GM12878 (cell line): Measurements from ENCODE around the gene CTSH.

ENCODE experiments used
- CBFB ChIP-seq: IDR thresholded peaks from 2 replicates; pipeline ENCODE4 v1.6.1; 2016; ENCODE audit warnings: antibody characterized with exemption, low read depth
- FOXM1 ChIP-seq: IDR thresholded peaks from 2 replicates; pipeline ENCODE4 v1.6.1; 2012; ENCODE audit warnings: low read depth, mild to moderate bottlenecking, inconsistent platforms, low read length, moderate library complexity
- POLR2AphosphoS5 ChIP-seq: IDR thresholded peaks from 2 replicates; pipeline ENCODE4 v1.6.1; 2011; ENCODE audit warnings: mild to moderate bottlenecking, low read length, inconsistent platforms
- REST ChIP-seq: IDR thresholded peaks from 2 replicates; pipeline ENCODE4 v1.6.1; 2012; ENCODE audit warnings: mild to moderate bottlenecking, low read depth, low read length
- TCF12 ChIP-seq: IDR thresholded peaks from 2 replicates; pipeline ENCODE4 v1.6.1; 2011; ENCODE audit warnings: low read depth, mild to moderate bottlenecking, low read length
- YY1 ChIP-seq: IDR thresholded peaks from 2 replicates; pipeline ENCODE4 v1.6.1; 2011; ENCODE audit warnings: low read depth, mild to moderate bottlenecking, low read length
- TF ChIP-seq, protein P1 (sequence below), 3 experiments: IDR thresholded peaks in 2 of 3; conservative IDR thresholded peaks in 1 of 3; 2 replicates each; pipeline ENCODE4 v1.5.1; 2011; ENCODE audit warnings: low read depth in 3 of 3, low read length in 3 of 3, mild to moderate bottlenecking in 3 of 3, control low read depth in 2 of 3, moderate library complexity in 2 of 3, inconsistent platforms in 1 of 3, mixed read lengths in 1 of 3; ENCODE audit not compliant: control insufficient read depth in 2 of 3, insufficient read depth in 1 of 3; ENCODE audit errors: extremely low read depth in 1 of 3
- TF ChIP-seq, protein P2 (sequence below): IDR thresholded peaks from 2 replicates; pipeline ENCODE4 v1.6.1; 2012; ENCODE audit warnings: low read depth, low read length, improper control_type of control experiment

GRCh38 chr15:78957416-78958093 lies 12.7 kb upstream of the CTSH start:
- TF ChIP-seq FOXM1 (no peak), CBFB (no peak), POLR2AphosphoS5 (no peak), YY1 (no peak), TCF12 (no peak), REST (no peak)
- TF ChIP-seq, protein P1, sequence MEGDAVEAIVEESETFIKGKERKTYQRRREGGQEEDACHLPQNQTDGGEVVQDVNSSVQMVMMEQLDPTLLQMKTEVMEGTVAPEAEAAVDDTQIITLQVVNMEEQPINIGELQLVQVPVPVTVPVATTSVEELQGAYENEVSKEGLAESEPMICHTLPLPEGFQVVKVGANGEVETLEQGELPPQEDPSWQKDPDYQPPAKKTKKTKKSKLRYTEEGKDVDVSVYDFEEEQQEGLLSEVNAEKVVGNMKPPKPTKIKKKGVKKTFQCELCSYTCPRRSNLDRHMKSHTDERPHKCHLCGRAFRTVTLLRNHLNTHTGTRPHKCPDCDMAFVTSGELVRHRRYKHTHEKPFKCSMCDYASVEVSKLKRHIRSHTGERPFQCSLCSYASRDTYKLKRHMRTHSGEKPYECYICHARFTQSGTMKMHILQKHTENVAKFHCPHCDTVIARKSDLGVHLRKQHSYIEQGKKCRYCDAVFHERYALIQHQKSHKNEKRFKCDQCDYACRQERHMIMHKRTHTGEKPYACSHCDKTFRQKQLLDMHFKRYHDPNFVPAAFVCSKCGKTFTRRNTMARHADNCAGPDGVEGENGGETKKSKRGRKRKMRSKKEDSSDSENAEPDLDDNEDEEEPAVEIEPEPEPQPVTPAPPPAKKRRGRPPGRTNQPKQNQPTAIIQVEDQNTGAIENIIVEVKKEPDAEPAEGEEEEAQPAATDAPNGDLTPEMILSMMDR (IDR thresholded peaks at IDR 0.05 in 2 of 3, conservative IDR thresholded peaks at IDR 0.05 in 1 of 3; ENCODE audit: control insufficient read depth in 2 of 3, extremely low read depth in 1 of 3, insufficient read depth in 1 of 3, low read depth in 3 of 3, low read length in 3 of 3): no peak
- TF ChIP-seq, protein P2, sequence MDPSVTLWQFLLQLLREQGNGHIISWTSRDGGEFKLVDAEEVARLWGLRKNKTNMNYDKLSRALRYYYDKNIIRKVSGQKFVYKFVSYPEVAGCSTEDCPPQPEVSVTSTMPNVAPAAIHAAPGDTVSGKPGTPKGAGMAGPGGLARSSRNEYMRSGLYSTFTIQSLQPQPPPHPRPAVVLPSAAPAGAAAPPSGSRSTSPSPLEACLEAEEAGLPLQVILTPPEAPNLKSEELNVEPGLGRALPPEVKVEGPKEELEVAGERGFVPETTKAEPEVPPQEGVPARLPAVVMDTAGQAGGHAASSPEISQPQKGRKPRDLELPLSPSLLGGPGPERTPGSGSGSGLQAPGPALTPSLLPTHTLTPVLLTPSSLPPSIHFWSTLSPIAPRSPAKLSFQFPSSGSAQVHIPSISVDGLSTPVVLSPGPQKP: no peak
